Epithelial cell of umbilical artery (primary cell): ENCODE data around the gene SAMMSON. TPM values are rescaled to one million over a fixed set of nuclear protein-coding genes. Genes with fewer than 3 reads are reported as not detected.

Source experiments
- total RNA-seq: library from RNA; depleted of rRNA; stranded (reverse); fragments of >200 nt; gene quantifications from 2 replicates; pipeline ENCODE4 v1.2.3, GENCODE V29; 2014

Gene SAMMSON
- total RNA-seq: not detected in 2 replicates

GRCh38 chr3:69999140-70000027, at the start of gene SAMMSON:
Gene SAMMSON, plus strand, starts transcription at chr3:69999733.

